NCI-H774 (cell line): ENCODE results near the gene EIF1AY.
"Not testable (repeated sequence)": the region's sequence is repeated elsewhere in the genome, so short reads cannot be mapped to it uniquely, and the experiment has no call there.

Source experiments
- DNase-seq: peaks from one replicate; lab custom pipeline; 2025; lab: John Stamatoyannopoulos, UW

EIF1AY gene

GRCh38 chrY:20575531-20576121 is at the start of gene EIF1AY:
TSS of gene EIF1AY (plus strand) at chrY:20575776. CDS start at chrY:20575872, 96 bp downstream.
- DNase-seq: no peak

- DNase-seq: no peak
These were observed 47.1 kb upstream of the EIF1AY start for GRCh38 chrY:20528435-20528834.

GRCh38 chrY:20538186-20538585 is 37.4 kb upstream of the EIF1AY start:
- DNase-seq: no peak

GRCh38 chrY:20538933-20539332 is 36.6 kb upstream of the EIF1AY start:
- DNase-seq: no peak

- no peak for DNase-seq
These were observed 31.1 kb upstream of the EIF1AY start for GRCh38 chrY:20544451-20544960.

- DNase-seq: no peak
These were observed 29.5 kb upstream of the EIF1AY start for GRCh38 chrY:20546071-20546470.

GRCh38 chrY:20549289-20549688 is 26.3 kb upstream of the EIF1AY start:
- no peak for DNase-seq

- no peak for DNase-seq
These were observed 23.7 kb upstream of the EIF1AY start for GRCh38 chrY:20551840-20552239.

GRCh38 chrY:20552764-20553323 is 22.7 kb upstream of the EIF1AY start:
- DNase-seq: not testable (repeated sequence)

- no peak for DNase-seq
These were observed 19.8 kb upstream of the EIF1AY start for GRCh38 chrY:20555820-20556219.

- DNase-seq: no peak
These were observed 16.9 kb upstream of the EIF1AY start for GRCh38 chrY:20558677-20559076.

GRCh38 chrY:20559873-20560512 is 15.6 kb upstream of the EIF1AY start:
- no peak for DNase-seq

- DNase-seq: no peak
These were observed 4.3 kb upstream of the EIF1AY start for GRCh38 chrY:20571306-20571705.

- DNase-seq: no peak
These were observed 930 bp downstream of the EIF1AY start for GRCh38 chrY:20576506-20576905.

GRCh38 chrY:20578206-20578605 is 2.6 kb downstream of the EIF1AY start:
- no peak for DNase-seq

GRCh38 chrY:20581687-20582086 is 6.1 kb downstream of the EIF1AY start:
- DNase-seq: no peak

- no peak for DNase-seq
These were observed 10.6 kb downstream of the EIF1AY start for GRCh38 chrY:20586161-20586560.
